CD4-positive, alpha-beta T cell (primary cell): Measurements from ENCODE around the gene NCOR2. TPM values are rescaled to one million over a fixed set of nuclear protein-coding genes. Genes with fewer than 3 reads are reported as not detected.

Experiments
- ATAC-seq: fragments of 200-7000 bp; cut with Tn5 transposase; one replicate; pipeline ENCODE4 v1.10.0; 2022; ENCODE audit warnings: mild to moderate bottlenecking; ENCODE audit not compliant: poor library complexity
- CTCF ChIA-PET: fragments of 350-600 bp; sonication (Branson Sonifier 250); formaldehyde crosslinking; loops from one replicate; lab custom pipeline; 2021; ENCODE audit warnings: antibody characterized with exemption, inconsistent platforms; lab: Charles Lee
- POLR2A ChIA-PET: fragments of 350-600 bp; sonication (Branson Sonifier 250); formaldehyde crosslinking; loops from one replicate; lab custom pipeline; 2021; ENCODE audit warnings: antibody characterized with exemption, inconsistent platforms; lab: Charles Lee
- DNase-seq, 14 experiments: peaks; one replicate each; pipeline ENCODE4 v3.0.0-alpha.2; 2013 to 2020; ENCODE audit warnings: mixed read lengths in 2 of 14
- H3K27ac ChIP-seq, 2 donors: one replicate each; pipeline versions ENCODE4 v1.5.1 to v1.7.0; 2013; ENCODE audit warnings: low read length in 2 of 2, low read depth in 1 of 2, mild to moderate bottlenecking in 1 of 2
- H3K27me3 ChIP-seq, 2 experiments: 1 replicate in 1 of 2; 2 replicates in 1 of 2; pipeline versions ENCODE4 v1.6.1 to v1.7.0; 2013; ENCODE audit warnings: low read length in 2 of 2, control low read depth in 1 of 2, mild to moderate bottlenecking in 1 of 2, moderate library complexity in 1 of 2; ENCODE audit not compliant: insufficient read depth in 2 of 2, control insufficient read depth in 1 of 2
- H3K36me3 ChIP-seq: one replicate; pipeline ENCODE4 v1.6.1; 2013; ENCODE audit warnings: low read length, control low read depth; ENCODE audit not compliant: insufficient read depth
- H3K4me1 ChIP-seq: one replicate; pipeline ENCODE4 v1.6.1; 2013; ENCODE audit warnings: low read length, control low read depth; ENCODE audit not compliant: insufficient read depth
- H3K4me3 ChIP-seq: one replicate; pipeline ENCODE4 v1.5.1; 2013; ENCODE audit warnings: mild to moderate bottlenecking, low read length, moderate library complexity
- H3K9me3 ChIP-seq, 2 experiments: 1 replicate in 1 of 2; 2 replicates in 1 of 2; pipeline versions ENCODE4 v1.6.1 to v1.7.0; 2013; ENCODE audit warnings: low read length in 2 of 2, mild to moderate bottlenecking in 2 of 2, control low read depth in 1 of 2, moderate library complexity in 1 of 2; ENCODE audit not compliant: control insufficient read depth in 1 of 2, insufficient read depth in 1 of 2
- H3K27ac Mint-ChIP-seq: one replicate; pipeline ENCODE4 v1.8.0; 2020; ENCODE audit warnings: mixed read lengths
- H3K27me3 Mint-ChIP-seq: one replicate; pipeline ENCODE4 v1.8.0; 2021; ENCODE audit warnings: mixed read lengths
- H3K36me3 Mint-ChIP-seq: one replicate; pipeline ENCODE4 v1.8.0; 2021; ENCODE audit warnings: low read depth, mixed read lengths
- H3K4me1 Mint-ChIP-seq: one replicate; pipeline ENCODE4 v1.8.0; 2021; ENCODE audit warnings: low read depth, mixed read lengths
- H3K4me3 Mint-ChIP-seq: one replicate; pipeline ENCODE4 v1.8.0; 2020; ENCODE audit warnings: mild to moderate bottlenecking, mixed read lengths
- H3K9me3 Mint-ChIP-seq: one replicate; pipeline ENCODE4 v1.8.0; 2020; ENCODE audit warnings: mixed read lengths
- intact Hi-C, 2 experiments: fragments of 100-400 bp; cut with DNase I in 1 of 2; cut with micrococcal nuclease in 1 of 2; formaldehyde crosslinking; loops; one replicate each; pipeline versions ENCODE4 v1.15.1 to v1.9.0; 2023 to 2025; cut with DNase I, micrococcal nuclease
- total RNA-seq, 174 experiments: library from RNA in 2 of 174; stranded (reverse) in 2 of 174; gene quantifications; one replicate each; pipeline ENCODE4 v1.2.3 and lab custom pipeline; 2021 to 2026
- TF ChIP-seq, protein P1 (sequence below): fragments of 200-600 bp; IDR thresholded peaks from one replicate; pipeline ENCODE4 v1.8.0; 2022; ENCODE audit warnings: antibody characterized with exemption, mild to moderate bottlenecking

NCOR2 gene
- total RNA-seq, 2 experiments from 2014 or later: 133 to 140 TPM

DNA sequence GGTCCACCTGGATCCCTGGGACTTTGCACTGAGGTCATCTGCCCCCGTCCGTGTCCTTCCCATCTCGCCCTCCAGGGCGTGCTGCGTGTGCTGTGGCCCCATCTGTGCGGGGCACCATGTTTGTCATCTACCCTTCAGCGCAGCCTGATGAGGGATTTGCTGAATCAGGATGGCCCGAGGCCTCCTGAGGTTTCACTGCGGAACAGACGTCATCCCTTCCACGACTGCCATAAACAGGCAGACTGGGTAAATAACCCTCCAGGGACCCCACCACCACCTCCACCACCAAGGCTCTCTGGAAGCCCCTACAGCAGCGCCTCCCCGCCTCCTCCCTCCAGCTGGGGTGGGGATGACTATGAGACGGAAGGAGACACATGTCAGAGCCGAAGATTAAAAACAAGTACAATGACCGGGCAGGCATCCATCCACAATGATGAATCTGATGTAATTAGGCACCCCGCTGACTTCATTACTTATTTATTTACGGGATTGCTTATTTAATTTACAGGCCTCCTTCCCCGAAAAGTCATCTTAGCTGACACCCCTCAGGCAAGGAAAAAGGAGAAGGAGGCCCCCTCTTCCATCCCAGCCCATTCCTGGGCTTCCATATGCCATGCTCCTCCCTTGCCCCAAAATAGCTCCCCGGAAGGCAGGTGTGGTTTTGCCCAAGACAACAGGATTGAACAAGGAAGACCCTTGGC lies 39.4 kb downstream of the NCOR2 start:
- H3K36me3 Mint-ChIP-seq: peaks cover 30% of the 10 kb centered on the region
- H3K9me3 Mint-ChIP-seq: no peaks in the 10 kb centered on the region
- peaks cover 7% of the 10 kb centered on the region for H3K36me3 ChIP-seq
- H3K4me3 ChIP-seq: no peak overlapping the region
- intact Hi-C loops: no loop called here
- H3K4me3 Mint-ChIP-seq: no peak overlapping the region
- ChIA-PET POLR2A (no interaction called here), CTCF (no interaction called here)
- peaks cover 38% of the 10 kb centered on the region for H3K4me1 Mint-ChIP-seq
- ATAC-seq (no peak), DNase-seq (no peak)
- H3K4me1 ChIP-seq: no peaks in the 10 kb centered on the region
- TF ChIP-seq, protein P1, sequence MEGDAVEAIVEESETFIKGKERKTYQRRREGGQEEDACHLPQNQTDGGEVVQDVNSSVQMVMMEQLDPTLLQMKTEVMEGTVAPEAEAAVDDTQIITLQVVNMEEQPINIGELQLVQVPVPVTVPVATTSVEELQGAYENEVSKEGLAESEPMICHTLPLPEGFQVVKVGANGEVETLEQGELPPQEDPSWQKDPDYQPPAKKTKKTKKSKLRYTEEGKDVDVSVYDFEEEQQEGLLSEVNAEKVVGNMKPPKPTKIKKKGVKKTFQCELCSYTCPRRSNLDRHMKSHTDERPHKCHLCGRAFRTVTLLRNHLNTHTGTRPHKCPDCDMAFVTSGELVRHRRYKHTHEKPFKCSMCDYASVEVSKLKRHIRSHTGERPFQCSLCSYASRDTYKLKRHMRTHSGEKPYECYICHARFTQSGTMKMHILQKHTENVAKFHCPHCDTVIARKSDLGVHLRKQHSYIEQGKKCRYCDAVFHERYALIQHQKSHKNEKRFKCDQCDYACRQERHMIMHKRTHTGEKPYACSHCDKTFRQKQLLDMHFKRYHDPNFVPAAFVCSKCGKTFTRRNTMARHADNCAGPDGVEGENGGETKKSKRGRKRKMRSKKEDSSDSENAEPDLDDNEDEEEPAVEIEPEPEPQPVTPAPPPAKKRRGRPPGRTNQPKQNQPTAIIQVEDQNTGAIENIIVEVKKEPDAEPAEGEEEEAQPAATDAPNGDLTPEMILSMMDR: no peak
- no peaks in the 10 kb centered on the region for H3K27me3 Mint-ChIP-seq
- H3K9me3 ChIP-seq: no peaks in the 10 kb centered on the region
- H3K27ac Mint-ChIP-seq: no peak overlapping the region
- H3K27me3 ChIP-seq: no peaks in the 10 kb centered on the region
- H3K27ac ChIP-seq: no peak overlapping the region

GRCh38 chr12:124525927-124526692 lies 41.3 kb downstream of the NCOR2 start:
- Mint-ChIP-seq H3K27ac (no peak overlapping the region), H3K36me3 (peaks cover 30% of the 10 kb centered on the region), H3K9me3 (no peaks in the 10 kb centered on the region), H3K4me3 (no peak overlapping the region), H3K4me1 (peaks cover 55% of the 10 kb centered on the region), H3K27me3 (no peaks in the 10 kb centered on the region)
- TF ChIP-seq, protein P1: no peak
- Histone ChIP-seq H3K36me3 (peaks cover 9% of the 10 kb centered on the region), H3K4me3 (no peak overlapping the region), H3K9me3 (no peaks in the 10 kb centered on the region), H3K4me1 (no peaks in the 10 kb centered on the region), H3K27me3 (no peaks in the 10 kb centered on the region), H3K27ac (no peak overlapping the region)
- DNase-seq: no peak
- intact Hi-C loops: no loop called here
- POLR2A ChIA-PET: interaction anchor here (1.1 kb wide), 1 partner anchor 20 kb away, joined by 3 read pairs; no protein-coding TSS in a partner anchor
- ATAC-seq: no peak
- CTCF ChIA-PET: no interaction called here

DNA sequence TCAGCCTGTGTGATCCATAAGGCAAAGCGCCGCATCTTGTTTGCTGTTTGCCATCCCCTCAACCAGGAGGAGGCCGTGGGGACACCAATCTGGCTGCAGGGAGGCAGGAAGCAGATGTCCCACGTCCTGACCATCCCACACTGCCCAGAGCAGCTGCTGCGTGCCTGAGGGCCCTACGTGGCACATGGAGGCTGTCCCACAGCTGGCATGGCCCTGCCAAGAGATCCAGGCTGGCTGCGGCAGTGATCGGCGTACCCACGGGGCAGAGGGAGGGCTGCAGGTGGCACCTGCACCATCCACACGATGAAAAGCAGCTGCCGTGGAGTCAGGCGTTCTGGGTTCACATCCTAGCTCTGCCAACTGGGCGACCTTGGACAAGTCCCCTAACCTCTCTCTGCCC lies 42.0 kb downstream of the NCOR2 start:
- TF ChIP-seq, protein P1: no peak
- H3K36me3 ChIP-seq: peaks cover 9% of the 10 kb centered on the region
- no peaks in the 10 kb centered on the region for H3K4me1 ChIP-seq
- no peaks in the 10 kb centered on the region for H3K9me3 ChIP-seq
- ChIA-PET CTCF (no interaction called here), POLR2A (interaction anchor here (1.1 kb wide), 1 partner anchor 21 kb away, joined by 3 read pairs; no protein-coding TSS in a partner anchor)
- H3K27ac Mint-ChIP-seq: no peak overlapping the region
- H3K27me3 Mint-ChIP-seq: no peaks in the 10 kb centered on the region
- H3K4me1 Mint-ChIP-seq: peaks cover 52% of the 10 kb centered on the region
- H3K4me3 Mint-ChIP-seq: no peak overlapping the region
- no peak overlapping the region for H3K27ac ChIP-seq
- intact Hi-C loops: no loop called here
- peaks cover 25% of the 10 kb centered on the region for H3K36me3 Mint-ChIP-seq
- H3K9me3 Mint-ChIP-seq: no peaks in the 10 kb centered on the region
- no peak overlapping the region for H3K4me3 ChIP-seq
- ATAC-seq: no peak
- no peaks in the 10 kb centered on the region for H3K27me3 ChIP-seq
- DNase-seq: no peak
